ENCODE results near the gene THEM4. TPM values are rescaled to one million over a fixed set of nuclear protein-coding genes. Genes with fewer than 3 reads are reported as not detected.

Gene THEM4
- total RNA-seq, 1 experiment from 2014 or later: 1.2 TPM

DNA sequence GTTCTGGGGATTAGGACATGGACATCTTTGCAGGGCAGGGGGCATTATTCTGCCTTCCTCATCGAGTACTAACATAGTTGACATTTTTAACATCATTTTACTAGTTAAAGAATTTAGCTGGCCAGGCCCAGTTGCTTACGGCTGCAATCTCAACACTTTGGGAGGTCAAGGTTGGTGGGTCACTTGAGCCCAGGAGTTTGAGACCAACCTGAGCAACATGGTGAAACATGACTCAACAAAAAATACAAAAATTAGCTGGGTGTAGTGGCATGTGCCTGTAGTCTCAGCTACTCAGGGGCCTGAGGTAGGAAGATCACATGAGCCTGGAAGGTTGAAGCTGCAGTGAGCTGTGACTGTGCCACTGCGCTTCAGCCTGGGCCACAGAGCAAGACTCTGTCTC, 29.8 kb upstream of the THEM4 start:
- H3K4me1 ChIP-seq (ENCODE audit: insufficient read depth, low read length, poor library complexity, severe bottlenecking): no peaks in the 10 kb centered on the region
- no peaks in the 10 kb centered on the region for H3K9me3 ChIP-seq (ENCODE audit: low read depth, low read length, poor library complexity, severe bottlenecking)
- no peaks in the 10 kb centered on the region for H3K36me3 ChIP-seq (ENCODE audit: insufficient read depth, low read length, poor library complexity, severe bottlenecking)
- H3K27me3 ChIP-seq (replicated peaks; ENCODE audit: insufficient read depth, low read depth, low read length, poor library complexity): peaks cover 7% of the 10 kb centered on the region
- no TSS peak for BruUV-seq (replicated peaks)
- no peak overlapping the region for H3K27ac ChIP-seq (ENCODE audit: low read depth, low read length, poor library complexity, severe bottlenecking)
- no peak for TF ChIP-seq EZH2 (IDR thresholded peaks at IDR 0.05; ENCODE audit: borderline replicate concordance, low read depth, low read length, poor library complexity, severe bottlenecking)
- TF ChIP-seq, protein P1, sequence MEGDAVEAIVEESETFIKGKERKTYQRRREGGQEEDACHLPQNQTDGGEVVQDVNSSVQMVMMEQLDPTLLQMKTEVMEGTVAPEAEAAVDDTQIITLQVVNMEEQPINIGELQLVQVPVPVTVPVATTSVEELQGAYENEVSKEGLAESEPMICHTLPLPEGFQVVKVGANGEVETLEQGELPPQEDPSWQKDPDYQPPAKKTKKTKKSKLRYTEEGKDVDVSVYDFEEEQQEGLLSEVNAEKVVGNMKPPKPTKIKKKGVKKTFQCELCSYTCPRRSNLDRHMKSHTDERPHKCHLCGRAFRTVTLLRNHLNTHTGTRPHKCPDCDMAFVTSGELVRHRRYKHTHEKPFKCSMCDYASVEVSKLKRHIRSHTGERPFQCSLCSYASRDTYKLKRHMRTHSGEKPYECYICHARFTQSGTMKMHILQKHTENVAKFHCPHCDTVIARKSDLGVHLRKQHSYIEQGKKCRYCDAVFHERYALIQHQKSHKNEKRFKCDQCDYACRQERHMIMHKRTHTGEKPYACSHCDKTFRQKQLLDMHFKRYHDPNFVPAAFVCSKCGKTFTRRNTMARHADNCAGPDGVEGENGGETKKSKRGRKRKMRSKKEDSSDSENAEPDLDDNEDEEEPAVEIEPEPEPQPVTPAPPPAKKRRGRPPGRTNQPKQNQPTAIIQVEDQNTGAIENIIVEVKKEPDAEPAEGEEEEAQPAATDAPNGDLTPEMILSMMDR (conservative IDR thresholded peaks at IDR 0.05; ENCODE audit: low read depth, low read length): no peak
- no peak for DNase-seq (ENCODE audit: low spot score)
- no peak overlapping the region for H3K4me3 ChIP-seq (ENCODE audit: low read depth, low read length, poor library complexity, severe bottlenecking)
- intact Hi-C loops (cut with micrococcal nuclease; ENCODE audit: unreplicated experiment): no loop called here
- ChIA-PET POLR2A (ENCODE audit: low non-redundant PET) (no interaction called here), CTCF (interaction anchor here (0.9 kb wide), 1 partner anchor 63 kb away, joined by 6 read pairs; no protein-coding TSS in a partner anchor)

DNA sequence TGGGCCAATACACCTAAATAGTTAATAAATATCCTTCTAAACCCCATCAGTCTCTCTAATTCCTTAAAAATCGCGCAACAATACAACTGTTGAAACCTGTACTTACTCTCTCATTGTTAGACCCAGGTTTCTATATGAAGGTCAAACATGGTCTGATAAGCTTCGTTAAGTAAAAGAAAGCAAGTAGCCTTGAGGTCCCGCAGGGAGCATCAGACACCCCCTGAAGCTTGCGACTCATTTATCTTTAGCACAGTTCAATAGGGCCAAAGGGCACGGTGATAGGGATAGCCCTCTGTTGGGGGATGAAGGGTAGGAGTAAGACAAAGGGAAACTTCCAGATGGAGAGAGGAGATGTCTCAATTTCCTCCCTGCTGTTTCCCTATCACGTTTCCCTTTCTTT, 27.3 kb upstream of the THEM4 start:
- no peaks in the 10 kb centered on the region for H3K4me1 ChIP-seq (ENCODE audit: insufficient read depth, low read length, poor library complexity, severe bottlenecking)
- no peaks in the 10 kb centered on the region for H3K9me3 ChIP-seq (ENCODE audit: low read depth, low read length, poor library complexity, severe bottlenecking)
- DNase-seq (ENCODE audit: low spot score): no peak
- CTCF ChIA-PET: interaction anchor here (1.0 kb wide), 1 partner anchor 65 kb away, joined by 3 read pairs; no protein-coding TSS in a partner anchor
- no peak overlapping the region for H3K4me3 ChIP-seq (ENCODE audit: low read depth, low read length, poor library complexity, severe bottlenecking)
- no peak overlapping the region for H3K27ac ChIP-seq (ENCODE audit: low read depth, low read length, poor library complexity, severe bottlenecking)
- H3K36me3 ChIP-seq (ENCODE audit: insufficient read depth, low read length, poor library complexity, severe bottlenecking): no peaks in the 10 kb centered on the region
- no TSS peak for BruUV-seq (replicated peaks)
- POLR2A ChIA-PET (ENCODE audit: low non-redundant PET): no interaction called here
- TF ChIP-seq, protein P1 (conservative IDR thresholded peaks at IDR 0.05; ENCODE audit: low read depth, low read length): no peak
- no peak for TF ChIP-seq EZH2 (IDR thresholded peaks at IDR 0.05; ENCODE audit: borderline replicate concordance, low read depth, low read length, poor library complexity, severe bottlenecking)
- intact Hi-C loops (cut with micrococcal nuclease; ENCODE audit: unreplicated experiment): no loop called here
- no peaks in the 10 kb centered on the region for H3K27me3 ChIP-seq (replicated peaks; ENCODE audit: insufficient read depth, low read depth, low read length, poor library complexity)

GRCh38 chr1:151935894-151936602, 26.7 kb upstream of the THEM4 start:
- ChIA-PET POLR2A (ENCODE audit: low non-redundant PET) (no interaction called here), CTCF (interaction anchor here (0.7 to 1.8 kb wide), 2 partner anchors 66 to 99 kb away, joined by 3 to 9 read pairs; no protein-coding TSS in a partner anchor)
- H3K27me3 ChIP-seq (replicated peaks; ENCODE audit: insufficient read depth, low read depth, low read length, poor library complexity): no peaks in the 10 kb centered on the region
- TF ChIP-seq EZH2 (IDR thresholded peaks at IDR 0.05; ENCODE audit: borderline replicate concordance, low read depth, low read length, poor library complexity, severe bottlenecking): no peak
- TF ChIP-seq, protein P1 (conservative IDR thresholded peaks at IDR 0.05; ENCODE audit: low read depth, low read length): no peak
- H3K4me3 ChIP-seq (ENCODE audit: low read depth, low read length, poor library complexity, severe bottlenecking): no peak overlapping the region
- H3K27ac ChIP-seq (ENCODE audit: low read depth, low read length, poor library complexity, severe bottlenecking): no peak overlapping the region
- H3K9me3 ChIP-seq (ENCODE audit: low read depth, low read length, poor library complexity, severe bottlenecking): no peaks in the 10 kb centered on the region
- no peaks in the 10 kb centered on the region for H3K36me3 ChIP-seq (ENCODE audit: insufficient read depth, low read length, poor library complexity, severe bottlenecking)
- no peaks in the 10 kb centered on the region for H3K4me1 ChIP-seq (ENCODE audit: insufficient read depth, low read length, poor library complexity, severe bottlenecking)
- no TSS peak for BruUV-seq (replicated peaks)
- DNase-seq (ENCODE audit: low spot score): no peak
- intact Hi-C loops (cut with micrococcal nuclease; ENCODE audit: unreplicated experiment): no loop called here

Measured in A673 (cell line).